ENCODE data around the gene PHYKPL.
A peak's percentile ranks its signal among the peaks of the same experiment; 100 is the strongest.

Gene PHYKPL

DNA sequence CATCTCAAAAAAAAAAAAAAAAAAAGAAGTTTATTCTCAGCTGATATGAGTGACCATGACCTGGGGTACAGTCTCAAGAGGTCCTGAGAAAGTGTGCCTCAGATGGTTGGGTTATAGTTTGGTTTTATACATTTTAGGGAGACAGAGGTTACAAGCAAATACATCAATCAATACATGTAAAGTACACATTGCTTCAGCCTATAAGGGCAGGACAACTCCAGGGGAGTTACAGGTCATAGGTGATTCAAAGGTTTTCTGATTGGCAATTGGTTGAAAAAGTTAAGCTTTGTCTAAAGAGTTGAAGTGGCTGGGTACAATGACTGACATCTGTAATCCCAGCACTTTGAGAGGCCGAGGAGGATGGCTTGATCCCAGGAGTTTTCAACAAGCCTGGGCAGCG lies 43.2 kb downstream of the PHYKPL start:
- DNase-seq (ENCODE audit: low spot score), result no peak

DNA sequence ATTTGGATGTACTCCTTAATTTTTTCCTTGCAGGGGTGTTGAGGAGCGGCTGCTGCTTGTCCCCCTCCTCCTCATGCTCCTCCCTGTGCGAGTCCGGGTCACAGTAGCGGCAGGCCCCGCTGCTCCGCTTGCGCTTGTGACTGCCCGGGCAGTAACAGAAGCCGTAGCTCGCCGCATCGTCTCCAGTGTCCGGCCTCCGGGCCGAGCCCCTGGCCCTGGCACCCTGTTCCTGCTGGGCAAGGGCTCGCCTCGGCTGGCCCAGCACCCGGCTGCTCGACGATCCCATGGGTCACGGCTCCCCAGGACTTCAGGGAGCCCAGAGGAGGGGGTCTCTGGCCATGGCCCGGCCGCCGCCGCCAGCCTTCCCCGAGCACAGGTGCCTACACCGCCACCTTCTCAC lies 45.6 kb downstream of the PHYKPL start, which contains the start of gene GMCL2:
TSS of gene GMCL2 (minus strand) at position 358 of the 400 bp plus-strand sequence. CDS start at position 286, 72 bp downstream.
- no peak for DNase-seq (ENCODE audit: low spot score)

DNA sequence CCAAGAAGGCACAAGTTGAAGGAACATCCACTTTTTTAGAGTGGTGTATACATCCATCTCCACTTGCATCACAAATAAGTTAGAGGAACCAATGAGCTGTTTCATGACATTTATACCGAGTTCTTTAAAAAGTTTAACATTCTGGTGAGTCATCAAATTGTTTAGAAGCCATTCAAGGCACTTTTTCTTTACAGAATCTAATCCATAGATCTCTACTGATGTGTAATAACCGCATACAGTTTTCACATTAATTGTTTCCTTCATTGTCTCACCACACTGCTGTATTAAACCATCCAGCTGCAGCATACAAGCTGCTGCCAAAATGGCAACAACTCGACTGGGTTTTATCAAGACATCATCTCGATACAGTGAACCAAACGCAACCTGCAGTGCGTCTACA lies 46.2 kb downstream of the PHYKPL start:
- DNase-seq (ENCODE audit: low spot score), result no peak

DNA sequence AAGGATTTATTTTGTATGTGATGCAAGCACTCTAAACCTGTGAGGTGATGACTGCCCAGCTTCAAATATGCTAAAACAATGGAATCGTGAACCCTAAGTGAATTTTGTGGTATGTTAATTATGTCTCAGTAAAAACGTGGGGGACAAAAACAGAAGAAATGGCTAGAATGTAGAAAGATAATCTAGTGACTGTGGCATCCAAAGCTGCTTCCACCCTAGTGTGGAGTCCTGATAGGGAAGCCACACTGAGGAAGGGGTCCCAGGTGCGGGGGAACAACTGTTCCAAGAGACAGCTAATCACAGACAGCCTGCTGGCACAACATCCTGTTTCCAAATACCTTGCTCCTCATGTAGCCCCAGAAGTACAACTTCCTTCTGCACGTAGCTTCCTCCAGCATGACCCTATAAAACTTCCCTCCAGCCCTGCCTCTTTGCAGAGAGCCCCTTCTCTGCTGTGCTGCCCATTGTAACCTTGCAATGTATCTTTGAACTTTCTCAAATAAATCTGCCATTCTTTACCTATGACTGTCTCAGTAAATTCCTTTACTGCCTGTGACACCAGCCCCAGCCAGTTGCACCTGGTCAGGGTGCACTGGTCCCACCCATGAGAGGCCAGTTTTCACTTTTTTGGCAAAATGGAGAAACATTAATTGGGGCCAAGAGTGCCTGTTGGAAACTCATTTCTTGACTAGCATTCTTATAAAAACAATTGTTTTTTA lies 50.3 kb downstream of the PHYKPL start:
- no peak for DNase-seq (ENCODE audit: low spot score)

DNA sequence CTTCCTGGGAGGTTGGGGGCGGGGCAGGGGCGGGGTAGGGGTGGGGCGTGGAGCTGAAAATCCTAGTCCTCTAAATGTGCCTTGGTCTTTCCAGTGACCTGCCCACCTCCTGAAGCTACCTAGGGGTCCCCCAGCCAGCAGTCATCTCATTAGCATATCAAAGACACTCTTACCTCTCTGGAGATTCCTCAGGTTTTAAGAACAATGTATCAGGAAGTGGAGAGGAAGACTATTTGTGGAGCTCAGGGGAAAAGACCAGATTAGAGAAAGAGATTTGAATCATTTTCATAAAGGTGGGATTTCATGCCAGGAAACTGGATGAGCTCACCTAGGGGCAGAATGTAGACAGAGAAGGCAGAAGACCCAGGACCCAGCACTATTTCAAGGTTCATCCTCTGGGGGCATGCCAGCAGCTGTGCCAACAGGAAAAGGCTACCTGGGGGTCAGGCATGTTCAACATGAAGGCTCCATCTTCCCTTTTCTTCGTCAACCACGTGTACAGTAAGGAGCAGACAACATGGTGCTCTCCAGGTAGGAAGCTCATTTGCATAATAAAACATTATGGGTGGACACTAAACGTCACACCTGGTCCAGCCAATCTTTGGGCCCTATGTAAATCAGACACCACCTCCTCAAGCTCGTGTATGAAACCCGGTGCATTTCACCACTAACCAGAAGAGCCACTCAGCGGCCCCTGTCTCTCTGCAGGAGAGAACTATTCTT lies 52.3 kb downstream of the PHYKPL start:
- DNase-seq (ENCODE audit: low spot score), result no peak

DNA sequence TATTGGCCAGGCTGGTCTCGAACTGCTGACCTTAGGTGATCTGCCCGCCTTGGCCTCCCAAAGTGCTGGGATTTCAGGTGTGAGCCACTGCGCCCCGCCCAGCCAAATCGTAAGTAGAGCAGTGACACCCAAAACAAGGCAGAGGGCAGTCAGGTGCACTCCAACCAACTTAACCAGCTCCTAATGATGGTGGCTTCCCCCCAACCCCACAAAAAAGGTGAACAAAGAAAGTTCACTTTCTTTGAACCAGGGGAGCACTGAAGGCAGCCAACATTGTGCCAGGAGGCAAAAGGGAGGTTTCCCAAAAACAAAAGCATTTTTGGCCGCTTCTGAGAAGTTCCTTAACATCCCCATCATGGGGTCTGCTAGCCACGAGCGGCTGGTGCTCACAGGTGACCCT lies 55.0 kb downstream of the PHYKPL start:
- DNase-seq (ENCODE audit: low spot score), result no peak

DNA sequence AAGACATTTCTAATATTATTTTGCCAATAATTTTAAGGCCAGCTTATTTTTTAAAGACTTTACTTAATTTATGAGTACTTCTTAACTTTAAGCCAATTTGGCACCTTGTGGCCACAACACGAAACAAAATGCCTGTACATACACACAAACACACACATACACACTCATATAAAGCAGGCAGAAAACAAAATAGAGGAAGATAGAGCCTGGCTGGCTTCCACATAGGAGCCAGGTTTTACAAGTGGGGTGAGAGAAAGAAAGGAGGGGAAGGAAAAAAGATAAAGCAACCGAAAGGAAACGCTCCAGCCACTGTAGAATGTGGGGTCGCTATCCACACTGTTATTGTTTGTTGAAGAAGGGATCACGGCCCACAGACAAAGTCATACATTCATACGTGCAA lies 55.8 kb downstream of the PHYKPL start:
- DNase-seq (ENCODE audit: low spot score), result no peak

DNA sequence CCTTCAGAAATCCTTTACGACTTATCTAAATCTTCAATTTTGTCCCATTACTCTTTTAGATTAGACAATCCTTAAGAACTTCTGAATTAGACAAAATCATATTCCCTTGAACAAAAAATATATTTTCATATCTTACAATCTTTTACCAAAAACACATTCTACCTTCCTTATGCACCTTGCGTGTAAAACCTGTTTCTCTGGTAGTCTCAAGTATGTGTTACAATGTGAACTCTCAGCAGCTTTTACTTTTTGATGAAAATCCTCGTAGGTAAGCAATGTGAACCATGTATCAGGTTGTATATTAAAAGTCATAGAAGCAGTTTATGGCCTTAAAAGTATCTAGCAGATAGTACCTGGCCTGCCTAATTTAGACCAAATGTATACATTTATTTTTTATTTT lies 58.1 kb downstream of the PHYKPL start:
- DNase-seq (ENCODE audit: low spot score), result no peak

DNA sequence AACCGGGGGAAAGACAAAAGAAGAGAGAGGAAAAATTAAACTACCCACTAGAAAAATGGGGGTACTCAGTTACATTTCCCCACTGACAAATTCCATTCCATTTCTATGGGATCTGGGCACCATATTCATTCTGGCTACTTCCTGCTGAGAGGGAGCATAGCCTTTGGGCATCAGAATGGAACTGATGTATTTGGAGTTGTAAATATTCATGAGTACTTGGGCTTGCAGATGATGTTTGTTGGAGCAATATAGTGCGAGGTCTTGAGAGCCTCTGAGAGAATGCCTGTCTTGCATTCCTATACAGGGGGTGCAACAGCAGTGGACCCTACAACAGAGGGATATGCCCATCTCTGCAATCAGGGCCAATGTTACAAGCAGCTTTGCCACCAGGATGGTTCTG lies 62.1 kb downstream of the PHYKPL start:
- no peak for DNase-seq (ENCODE audit: low spot score)

DNA sequence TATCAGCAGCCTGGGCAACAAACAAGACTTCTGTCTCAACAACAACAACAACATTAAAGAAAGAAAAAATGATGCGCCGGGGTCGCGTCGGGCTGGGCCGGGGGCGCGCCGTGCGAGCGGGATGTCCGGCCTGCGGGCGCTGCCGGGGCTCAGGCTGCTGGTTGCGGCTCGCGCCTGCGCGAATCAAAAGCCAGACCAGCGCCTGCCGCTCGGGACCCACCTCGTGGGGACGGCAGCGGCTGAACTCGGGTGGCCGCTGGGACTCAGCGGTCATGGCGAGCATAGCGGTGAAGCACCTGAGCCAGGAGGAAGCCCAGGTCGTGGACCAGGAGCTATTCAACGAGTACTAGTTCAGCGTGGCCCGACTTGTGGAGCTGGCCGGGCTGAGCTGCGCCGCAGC lies 67.0 kb downstream of the PHYKPL start:
- no peak for DNase-seq (ENCODE audit: low spot score)

DNA sequence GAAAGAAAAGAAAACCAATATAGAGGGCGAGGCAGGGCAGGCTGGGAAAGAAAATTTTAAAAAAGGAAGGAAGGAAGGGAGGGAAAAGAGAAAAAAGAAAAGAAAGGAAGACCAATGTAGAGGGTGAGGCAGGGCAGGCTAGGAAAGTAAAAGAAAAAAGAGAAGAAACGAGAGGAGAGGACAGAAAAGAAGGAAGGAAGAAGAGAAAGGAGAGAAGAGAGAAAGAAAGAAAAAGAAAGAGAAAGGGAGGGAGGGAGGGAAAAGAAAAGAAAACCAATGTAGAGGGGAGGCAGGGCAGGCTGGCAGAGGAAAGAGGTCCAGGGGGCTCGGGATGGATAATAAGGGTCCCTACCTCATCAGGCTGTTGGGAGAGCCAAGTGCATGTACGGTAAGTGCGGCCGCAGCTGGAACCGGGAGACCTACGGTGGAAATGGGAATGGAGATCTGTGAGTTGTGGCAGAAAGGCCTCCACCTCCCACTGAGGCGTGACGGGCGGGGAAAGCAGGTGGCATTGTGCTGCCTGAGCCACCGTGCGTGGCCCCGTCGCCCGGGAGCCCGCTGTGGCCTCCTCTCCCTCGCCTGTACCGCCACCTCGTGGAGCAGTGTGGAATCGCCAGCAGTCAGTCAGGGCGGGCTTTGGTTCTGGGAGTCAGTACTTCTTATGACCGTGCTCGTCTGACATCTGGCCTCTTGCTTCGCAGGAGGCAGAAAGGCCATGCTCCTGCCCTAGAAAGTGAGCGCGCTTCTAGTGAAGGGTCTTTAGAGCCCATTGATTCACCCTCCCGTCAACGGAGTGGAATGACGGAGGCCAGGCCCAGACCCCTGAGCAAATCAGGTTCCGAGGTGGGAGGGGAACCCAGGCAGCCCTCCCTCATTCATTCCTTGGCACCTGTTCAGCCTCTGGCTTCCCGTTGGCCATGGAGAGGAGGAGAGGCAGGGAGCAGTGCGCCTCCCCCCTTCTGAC lies 68.5 kb downstream of the PHYKPL start:
- DNase-seq (ENCODE audit: low spot score), result peak; percentile 94

DNA sequence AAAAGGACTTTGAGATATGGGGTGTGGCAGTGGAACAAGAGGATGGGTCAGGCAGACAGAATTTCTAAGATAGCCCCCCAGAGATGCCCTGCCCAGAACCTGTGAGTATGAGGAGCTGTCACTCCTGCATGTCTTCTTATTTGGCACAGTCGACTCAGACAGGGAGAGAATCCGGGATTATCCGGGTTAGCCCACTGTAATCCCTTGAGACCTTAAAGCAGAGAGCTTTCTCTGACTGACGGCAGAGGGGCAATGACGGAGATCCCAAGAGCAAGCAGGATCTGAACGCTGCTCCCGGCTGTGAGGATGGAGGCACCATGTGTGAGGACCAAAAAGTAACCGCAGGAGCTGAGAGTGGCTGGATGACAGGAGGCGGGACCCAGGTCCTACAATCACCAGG lies 70.1 kb downstream of the PHYKPL start:
- no peak for DNase-seq (ENCODE audit: low spot score)

DNA sequence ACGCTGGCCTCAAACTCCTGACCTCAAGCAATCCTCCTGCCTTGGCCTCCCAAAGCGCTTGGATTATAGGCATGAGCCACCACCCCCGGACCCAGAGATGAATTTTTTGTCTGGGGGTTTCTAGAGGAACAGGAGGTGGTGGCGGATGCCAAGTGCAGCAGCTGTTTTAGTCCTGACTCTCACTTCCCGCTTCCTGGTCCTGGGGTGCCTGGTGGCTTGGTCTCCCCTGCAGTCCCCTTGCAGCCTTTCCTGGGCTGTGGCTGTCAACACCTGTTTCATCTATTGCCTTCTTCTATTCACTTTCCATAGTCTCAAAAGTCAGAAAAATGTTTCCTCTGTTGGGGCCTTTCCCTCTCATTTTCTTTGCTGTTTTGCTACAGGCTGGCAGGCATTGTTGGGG lies 72.4 kb downstream of the PHYKPL start:
- DNase-seq (ENCODE audit: low spot score), result no peak

Measured in AG20443 (cell line).